AG09319 (cell line): ENCODE measurements around the gene NHEJ1.

Source experiments
- DNase-seq: peaks from one replicate; pipeline ENCODE4 v3.0.0-alpha.2; 2010; ENCODE audit warnings: low read depth; ENCODE audit errors: extremely low read depth
- CTCF ChIP-seq: IDR thresholded peaks from 2 replicates; pipeline ENCODE4 v1.5.1; 2011; ENCODE audit warnings: low read depth, mild to moderate bottlenecking, inconsistent platforms, low read length, moderate library complexity

NHEJ1 gene

GRCh38 chr2:219174801-219175200 lies 14.2 kb upstream of the NHEJ1 start:
- no peak for TF ChIP-seq CTCF
- DNase-seq, result no peak

GRCh38 chr2:219174146-219174545 lies 13.5 kb upstream of the NHEJ1 start:
- DNase-seq, result no peak
- TF ChIP-seq CTCF, result no peak

GRCh38 chr2:219173176-219173575 lies 12.6 kb upstream of the NHEJ1 start:
- no peak for TF ChIP-seq CTCF
- no peak for DNase-seq

GRCh38 chr2:219172231-219173154 lies 11.9 kb upstream of the NHEJ1 start:
- no peak for DNase-seq
- no peak for TF ChIP-seq CTCF

GRCh38 chr2:219171231-219171651 lies 10.6 kb upstream of the NHEJ1 start:
- peak; percentile 63 for DNase-seq
- TF ChIP-seq CTCF, result peak; percentile 69

GRCh38 chr2:219169930-219170654 lies 9.5 kb upstream of the NHEJ1 start, which contains the start of gene SLC23A3:
TSS of gene SLC23A3 (minus strand) at chr2:219170029. CDS start at chr2:219169984, 45 bp downstream.
- no peak for TF ChIP-seq CTCF
- DNase-seq, result no peak

- TF ChIP-seq CTCF, result no peak
- DNase-seq, result no peak
Measured at GRCh38 chr2:219168932-219169331, 8.3 kb upstream of the NHEJ1 start.
